Measurements from ENCODE around the gene TACR2.

TACR2 gene

DNA sequence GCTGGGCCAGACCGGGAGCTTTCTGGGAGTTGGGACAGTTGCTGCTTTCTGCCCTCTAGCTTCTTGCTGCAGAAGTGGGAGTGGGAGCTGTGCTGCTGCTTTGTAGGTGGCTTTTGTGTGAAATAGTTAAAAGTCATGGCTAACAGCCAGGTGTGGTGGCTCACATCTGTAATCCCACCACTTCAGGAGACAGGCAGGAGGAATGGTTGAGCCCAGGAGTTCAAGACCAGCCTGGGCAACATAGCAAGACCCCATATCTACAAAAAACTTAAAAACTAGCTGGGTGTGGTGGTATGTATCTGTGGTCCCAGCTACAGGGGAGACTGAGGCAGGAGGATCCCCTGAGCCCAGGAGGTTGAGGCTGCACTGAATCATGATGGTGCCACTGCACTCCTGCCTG, 13.7 kb downstream of the TACR2 start:
- DNase-seq (ENCODE audit: low spot score) = no peak

DNA sequence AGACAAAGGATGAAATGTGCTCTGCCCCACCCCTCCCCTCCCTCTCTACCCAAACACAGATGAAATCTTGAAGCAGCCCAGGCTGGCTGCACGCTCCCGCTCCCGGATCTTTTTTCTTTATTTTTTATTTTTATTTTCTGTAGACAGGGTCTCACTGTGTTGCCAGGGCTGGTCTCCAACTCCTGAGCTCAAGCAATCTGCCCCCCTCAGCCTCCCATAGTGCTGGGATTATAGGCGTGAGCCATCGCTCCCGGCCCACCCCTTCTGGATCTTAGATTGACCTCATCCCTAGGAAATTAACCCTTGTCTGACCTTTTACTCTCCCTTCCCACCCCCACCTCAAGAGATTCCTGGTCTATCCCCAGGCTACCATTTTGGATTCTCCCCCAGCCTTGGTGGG, 14.3 kb downstream of the TACR2 start:
- no peak for DNase-seq (ENCODE audit: low spot score)

DNA sequence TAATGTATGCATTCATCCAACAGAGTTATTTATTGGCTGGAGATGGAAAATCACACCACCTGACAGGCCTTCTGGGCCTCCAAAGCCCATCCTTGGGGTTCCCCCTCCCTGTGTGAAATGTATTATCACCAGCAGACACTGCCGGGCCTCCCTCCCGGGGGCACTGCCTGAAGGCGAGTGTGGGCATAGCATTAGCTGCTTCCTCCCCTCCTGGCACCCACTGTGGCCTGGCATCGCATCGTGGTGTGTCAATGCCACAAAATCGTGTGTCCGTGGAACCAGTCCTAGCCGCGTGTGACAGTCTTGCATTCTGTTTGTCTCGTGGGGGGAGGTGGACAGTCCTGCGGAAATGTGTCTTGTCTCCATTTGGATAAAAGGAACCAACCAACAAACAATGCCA, 15.3 kb downstream of the TACR2 start:
- DNase-seq (ENCODE audit: low spot score) = no peak

DNA sequence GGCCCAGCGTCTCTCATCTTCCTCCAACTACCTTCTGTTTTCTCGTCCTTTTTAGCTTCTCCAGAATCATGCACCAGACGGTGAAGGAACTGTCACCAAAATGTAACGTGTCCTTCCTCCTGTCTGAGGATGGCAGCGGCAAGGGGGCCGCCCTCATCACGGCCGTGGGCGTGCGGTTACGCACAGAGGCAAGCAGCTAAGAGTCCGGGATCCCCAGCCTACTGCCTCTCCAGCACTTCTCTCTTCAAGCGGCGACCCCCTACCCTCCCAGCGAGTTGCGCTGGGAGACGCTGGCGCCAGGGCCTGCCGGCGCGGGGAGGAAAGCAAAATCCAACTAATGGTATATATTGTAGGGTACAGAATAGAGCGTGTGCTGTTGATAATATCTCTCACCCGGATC, 15.8 kb downstream of the TACR2 start:
- DNase-seq (ENCODE audit: low spot score) = no peak

DNA sequence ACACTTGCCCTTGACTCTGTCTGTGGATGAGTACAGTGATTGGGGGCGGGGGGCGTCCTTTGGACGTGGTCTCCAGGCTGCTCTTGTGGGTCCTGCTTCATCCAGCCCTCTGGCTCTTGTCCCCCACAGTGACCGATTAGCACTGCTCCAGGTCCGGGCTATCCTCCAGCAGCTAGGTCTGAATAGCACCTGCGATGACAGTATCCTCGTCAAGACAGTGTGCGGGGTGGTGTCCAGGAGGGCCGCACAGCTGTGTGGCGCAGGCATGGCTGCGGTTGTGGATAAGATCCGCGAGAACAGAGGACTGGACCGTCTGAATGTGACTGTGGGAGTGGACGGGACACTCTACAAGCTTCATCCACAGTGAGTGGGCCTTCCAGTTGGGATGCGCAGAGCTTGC, 18.3 kb downstream of the TACR2 start:
- no peak for DNase-seq (ENCODE audit: low spot score)

DNA sequence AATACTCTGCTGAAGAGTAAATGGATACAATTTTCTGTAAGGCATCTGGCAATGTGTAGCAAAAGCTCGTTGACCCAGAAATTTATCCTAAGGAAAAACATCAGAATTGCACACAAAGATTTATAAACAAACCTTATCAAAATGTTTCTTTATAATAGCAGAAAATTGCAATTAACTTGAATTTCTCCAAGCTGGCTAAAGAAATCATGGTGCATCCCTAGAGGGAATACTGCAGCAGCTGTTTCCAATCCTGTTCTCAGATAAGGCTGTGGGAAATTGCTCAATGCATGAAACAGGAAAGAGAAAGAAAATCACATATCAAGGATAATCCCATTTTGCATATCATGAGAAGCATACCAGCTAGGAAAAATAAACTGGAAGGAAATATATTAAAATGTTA, 18.7 kb downstream of the TACR2 start:
- peak; percentile 62 for DNase-seq (ENCODE audit: low spot score)

DNA sequence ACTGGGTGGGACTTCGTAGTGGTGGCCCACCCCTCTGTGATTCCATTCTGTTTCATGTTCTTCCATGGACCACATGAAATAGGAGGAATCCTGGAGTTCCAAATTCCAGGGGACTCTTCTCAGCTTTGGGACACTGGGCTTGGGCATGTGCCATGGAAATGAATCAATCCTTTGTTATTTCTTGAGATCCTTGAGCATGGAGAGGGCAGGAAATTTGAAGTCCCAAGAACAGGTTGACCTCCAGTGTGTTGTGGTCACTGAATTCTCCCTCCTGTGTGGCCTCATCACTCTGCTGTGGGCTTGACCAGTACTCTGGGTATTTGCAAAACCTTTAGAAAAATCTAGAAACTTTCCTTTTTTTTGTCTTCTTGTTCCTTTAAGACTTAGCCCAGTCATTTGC, 22.7 kb downstream of the TACR2 start:
- no peak for DNase-seq (ENCODE audit: low spot score)

DNA sequence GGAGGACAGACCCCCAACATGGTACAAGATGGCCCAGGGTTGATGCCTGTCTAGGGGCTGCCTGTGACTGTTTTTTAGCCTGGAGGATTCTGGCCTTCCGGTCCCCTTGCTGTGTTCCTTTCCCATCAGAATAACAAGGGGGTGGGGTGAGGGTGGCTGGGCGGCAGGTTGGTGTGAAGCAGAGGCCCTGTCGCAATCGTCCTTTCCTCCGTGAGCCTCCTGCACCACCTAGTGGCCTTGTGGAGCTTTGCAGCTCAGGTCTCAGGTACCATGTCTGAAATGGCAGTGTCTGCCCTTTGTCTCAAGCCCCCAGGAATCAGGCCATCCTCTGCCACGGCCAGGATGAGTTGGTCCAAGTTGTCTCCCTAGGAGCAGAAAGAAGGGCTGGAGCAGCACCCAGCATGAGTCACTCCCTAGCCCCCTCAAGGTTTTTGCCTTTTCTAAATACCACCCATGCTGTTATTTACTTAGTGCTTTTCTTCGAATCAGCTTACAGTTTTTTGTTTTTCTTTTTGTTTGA, 24.2 kb downstream of the TACR2 start:
- peak; percentile 89 for DNase-seq (ENCODE audit: low spot score)

DNA sequence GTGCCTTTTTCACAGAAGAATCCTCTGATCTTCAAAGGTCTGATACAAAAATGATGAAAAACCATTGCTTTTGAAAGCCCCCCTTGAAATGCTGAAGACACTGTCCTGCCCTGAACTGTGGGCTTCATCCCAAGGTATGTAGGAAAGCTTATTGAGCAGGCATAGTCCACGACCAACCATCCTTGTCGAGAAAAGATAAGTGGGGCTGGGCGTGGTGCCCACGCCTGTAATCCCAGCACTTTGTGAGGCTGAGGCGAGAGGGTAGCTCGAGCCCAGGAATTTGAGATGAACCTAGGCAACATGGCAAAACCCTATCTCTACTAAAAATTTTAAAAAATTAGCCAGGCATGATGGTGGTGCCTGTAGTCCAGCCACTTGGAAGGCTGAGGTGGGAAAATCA, 25.6 kb downstream of the TACR2 start:
- DNase-seq (ENCODE audit: low spot score) = no peak

DNA sequence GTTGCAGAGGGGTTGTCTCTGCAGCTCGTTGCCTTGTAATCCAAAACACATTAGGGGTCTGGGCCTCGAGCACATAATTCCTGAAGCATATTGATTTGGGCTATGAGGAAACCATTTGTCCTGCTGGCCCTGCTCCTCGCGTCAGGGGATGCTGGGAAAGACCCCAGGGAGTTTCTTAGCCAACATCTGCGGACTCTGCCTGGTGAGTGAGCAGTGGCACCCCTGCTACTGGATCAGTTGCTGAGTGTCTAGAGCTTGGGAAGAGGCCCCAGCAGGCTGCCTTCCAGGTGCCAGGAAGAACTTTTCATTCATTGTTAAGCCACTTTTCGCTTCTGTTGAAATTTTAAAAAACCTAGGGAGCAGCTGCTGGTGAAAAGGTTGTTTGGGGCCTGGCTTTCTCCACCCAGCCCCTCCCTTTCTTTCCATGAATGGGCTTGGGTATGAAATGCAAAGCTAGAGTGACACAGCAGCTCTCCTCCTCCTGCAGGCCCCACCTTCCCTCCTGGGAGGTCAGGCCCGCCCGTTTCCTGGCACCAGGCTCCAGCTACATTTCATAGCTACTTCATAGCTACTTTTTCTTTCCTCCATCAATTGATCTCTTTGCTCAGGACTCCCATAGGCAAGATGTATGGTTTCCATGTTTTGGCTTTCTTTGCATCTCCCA, 26.8 kb downstream of the TACR2 start:
- DNase-seq (ENCODE audit: low spot score) = peak; percentile 48

DNA sequence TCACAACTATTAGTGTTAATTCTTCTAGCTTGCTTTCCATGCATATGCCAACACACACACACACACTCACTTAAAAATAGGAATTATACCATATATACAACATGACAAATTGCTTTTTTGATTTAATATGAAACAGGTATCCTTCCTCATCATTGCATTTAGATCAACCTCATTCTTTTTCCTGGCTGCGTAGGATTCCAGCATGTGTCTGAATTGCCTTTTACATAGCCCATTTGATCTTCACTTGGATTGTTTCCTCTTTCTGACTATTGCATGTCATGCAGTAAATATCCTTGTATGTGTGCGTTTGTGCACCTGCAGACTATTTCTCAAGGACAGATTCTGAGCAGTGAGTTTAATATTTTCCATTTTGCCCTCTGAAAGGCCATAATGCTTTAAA, 28.2 kb downstream of the TACR2 start:
- no peak for DNase-seq (ENCODE audit: low spot score)

DNA sequence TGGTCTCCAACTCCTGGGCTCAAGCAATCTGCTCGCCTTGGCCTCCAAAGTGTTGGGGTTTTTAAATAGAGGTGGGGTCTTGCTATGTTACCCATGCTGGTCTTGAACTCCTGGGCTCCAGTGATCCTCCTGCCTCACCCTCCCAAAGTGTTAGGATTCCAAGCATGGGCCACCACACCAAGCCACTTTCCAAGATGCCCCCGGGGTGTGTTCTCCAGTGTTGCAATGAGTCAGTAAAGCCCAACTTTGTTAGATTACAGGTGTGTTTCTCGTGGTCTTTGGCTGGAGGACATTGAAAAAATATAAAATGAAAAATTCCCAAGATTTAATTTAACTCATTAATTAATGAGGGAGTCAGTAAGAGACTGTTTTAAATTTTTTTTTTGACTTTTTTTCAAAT, 29.2 kb downstream of the TACR2 start:
- no peak for DNase-seq (ENCODE audit: low spot score)

DNA sequence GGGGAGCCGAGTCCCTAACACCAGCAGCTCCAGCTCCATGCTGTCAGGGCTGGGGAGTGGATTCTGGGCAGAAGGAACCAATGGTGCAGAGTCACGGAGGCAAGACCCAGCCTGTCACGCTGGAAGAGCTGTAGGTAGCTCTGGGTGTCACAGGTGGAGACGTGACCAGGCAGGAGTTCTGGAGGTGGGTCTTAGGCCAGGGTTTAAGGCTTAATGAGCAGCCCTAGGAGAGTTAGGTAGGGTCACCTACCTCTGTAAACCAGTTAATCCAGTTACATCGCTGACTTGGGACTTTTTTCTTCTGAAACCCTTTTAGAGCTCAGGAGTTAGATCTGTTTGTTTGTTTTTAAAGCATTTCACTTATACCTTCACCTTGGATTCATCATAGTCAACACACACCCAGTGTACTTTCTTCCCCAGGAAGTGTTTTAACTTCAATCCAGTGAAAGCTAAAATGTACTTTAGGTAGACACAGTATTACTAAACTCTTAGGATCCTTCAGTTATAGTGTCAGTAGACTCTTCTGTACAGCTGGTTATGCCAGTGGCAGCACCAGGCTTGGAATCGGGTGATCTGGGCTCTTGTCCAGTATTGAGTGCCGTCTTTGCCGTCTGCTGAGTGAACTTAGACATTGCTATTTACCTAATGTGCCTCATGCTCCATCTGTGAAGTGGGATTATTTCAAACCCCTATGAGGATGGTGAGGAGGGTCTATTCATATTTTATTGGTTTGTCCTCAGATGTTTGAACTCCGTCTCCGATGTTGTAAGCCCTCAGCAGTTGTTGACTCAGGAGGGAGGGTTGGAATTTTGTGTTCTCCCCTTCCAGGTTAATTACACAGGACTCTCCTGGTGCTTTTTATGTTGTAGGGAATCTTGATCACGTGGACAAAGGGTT, 31.0 kb downstream of the TACR2 start:
- no peak for DNase-seq (ENCODE audit: low spot score)

DNA sequence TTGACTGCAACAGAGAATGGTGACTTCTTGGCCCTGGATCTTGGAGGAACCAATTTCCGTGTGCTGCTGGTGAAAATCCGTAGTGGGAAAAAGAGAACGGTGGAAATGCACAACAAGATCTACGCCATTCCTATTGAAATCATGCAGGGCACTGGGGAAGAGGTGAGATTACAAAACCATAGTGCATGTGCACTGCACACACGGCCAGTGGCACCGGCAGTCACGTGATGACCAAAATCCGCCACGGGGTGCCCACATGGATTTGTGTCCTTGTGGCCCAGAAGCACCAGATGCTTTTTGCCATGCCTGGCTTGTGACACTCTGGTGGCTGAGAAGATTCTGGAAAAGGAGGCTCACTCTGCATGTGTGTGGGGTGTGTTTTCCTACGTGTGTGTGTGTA, 32.4 kb downstream of the TACR2 start:
- no peak for DNase-seq (ENCODE audit: low spot score)

DNA sequence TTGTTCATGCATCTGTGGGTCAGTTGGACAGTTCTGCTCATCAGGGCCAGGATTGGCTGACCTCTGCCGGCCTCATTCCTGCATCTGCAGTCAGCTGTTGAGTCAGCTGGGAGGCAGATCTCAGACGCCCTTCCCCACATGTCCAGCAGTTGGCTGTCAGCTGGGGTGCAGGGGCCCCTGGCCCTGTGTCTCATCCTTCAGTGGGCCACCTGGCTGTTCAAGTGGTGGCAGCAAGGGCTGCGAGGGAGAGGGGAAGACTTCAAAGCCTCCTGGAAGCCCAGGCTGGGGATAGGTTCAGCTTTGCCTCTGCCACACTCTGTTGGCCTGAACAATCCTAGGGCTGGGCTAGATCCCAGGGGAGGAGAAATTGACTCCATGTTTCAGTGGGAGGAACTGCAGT, 33.2 kb downstream of the TACR2 start:
- DNase-seq (ENCODE audit: low spot score) = peak; percentile 87

DNA sequence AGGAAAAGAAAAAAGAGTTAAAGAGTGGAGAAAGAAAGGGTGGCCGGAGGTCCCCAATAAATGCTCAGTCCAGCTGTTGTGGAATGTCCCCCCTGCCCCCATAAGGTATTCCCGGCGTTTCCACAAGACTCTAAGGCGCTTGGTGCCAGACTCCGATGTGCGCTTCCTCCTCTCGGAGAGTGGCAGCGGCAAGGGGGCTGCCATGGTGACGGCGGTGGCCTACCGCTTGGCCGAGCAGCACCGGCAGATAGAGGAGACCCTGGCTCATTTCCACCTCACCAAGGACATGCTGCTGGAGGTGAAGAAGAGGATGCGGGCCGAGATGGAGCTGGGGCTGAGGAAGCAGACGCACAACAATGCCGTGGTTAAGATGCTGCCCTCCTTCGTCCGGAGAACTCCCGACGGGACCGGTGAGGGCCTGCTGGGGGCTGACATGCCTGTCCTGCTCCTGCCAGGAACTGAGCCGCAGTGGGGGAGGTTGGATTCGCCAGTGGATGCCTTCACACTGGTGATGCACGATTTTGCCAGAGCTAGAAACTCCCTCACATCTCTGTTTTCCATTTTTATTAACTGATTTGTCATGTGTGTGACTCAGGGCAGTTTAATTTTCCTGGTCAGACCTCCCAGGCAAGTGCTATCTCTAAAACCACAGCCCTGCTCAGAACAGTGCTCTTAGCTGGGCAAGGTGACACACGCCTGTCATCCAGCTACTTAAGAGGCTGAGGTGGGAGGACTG, 34.2 kb downstream of the TACR2 start:
- peak; percentile 81 for DNase-seq (ENCODE audit: low spot score)

DNA sequence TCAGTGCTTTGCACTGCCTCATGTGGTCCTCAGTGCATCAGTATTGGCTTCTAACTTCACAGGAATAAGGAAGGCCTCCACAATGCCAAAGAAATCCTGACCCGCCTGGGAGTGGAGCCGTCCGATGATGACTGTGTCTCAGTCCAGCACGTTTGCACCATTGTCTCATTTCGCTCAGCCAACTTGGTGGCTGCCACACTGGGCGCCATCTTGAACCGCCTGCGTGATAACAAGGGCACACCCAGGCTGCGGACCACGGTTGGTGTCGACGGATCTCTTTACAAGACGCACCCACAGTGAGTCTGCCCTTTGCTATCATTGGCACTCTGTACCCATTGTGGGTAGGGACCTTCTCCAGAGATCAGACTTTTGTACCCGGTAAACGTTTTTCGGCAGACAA, 36.9 kb downstream of the TACR2 start:
- DNase-seq (ENCODE audit: low spot score) = no peak

DNA sequence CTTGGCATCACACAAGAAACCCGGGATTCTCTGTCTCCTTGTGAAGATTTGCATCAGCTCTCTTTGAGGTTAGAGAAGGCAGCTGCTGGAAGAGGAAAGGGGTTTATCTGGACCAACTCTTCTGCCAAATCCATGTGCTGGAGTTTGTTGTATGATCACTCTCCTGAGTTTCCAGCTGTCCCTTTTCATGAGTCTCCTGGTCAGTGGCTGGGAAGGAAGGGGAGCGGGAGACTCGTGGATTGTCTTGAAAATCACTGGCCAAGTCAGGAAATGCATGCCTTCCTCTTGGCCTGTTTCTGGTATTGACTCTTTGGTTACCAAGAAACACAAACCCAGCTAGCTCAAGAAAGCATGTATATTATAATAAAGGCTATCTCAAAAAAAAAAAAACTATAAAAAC, 38.8 kb downstream of the TACR2 start:
- no peak for DNase-seq (ENCODE audit: low spot score)

DNA sequence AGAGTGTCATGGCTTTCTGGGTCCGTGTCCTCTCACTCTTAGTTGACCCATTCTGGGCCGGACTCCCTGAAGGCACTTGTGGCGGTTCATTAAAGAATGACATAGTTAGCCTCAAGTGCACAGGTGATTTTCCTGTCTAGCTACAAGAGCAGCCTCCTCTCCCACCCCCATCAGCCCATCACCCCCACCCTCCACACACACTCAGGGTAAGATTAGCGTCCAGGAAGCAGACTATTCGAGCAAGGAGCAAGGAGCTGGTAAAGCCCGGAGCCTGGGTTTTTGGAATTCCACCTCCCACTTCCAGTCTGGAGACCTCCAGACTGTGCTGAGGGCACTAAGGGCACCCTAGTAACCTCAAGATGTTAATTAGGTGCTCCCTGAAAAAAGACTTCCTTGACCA, 39.5 kb downstream of the TACR2 start:
- DNase-seq (ENCODE audit: low spot score) = no peak

DNA sequence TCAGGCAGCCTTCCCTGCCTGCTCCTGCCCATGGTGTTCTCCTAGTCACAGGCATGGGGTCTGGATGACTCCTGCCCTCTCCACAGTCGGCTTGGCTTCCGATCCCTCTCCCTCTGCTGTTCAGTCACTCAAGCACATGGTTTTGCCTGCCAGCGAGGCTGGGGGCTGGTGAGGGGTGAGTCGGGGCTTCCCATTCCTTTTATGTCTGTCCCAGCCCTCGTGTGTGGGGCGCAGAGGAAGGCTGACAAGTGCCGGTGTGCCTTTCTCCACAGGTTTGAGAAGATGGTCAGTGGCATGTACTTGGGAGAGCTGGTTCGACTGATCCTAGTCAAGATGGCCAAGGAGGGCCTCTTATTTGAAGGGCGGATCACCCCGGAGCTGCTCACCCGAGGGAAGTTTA, 40.1 kb downstream of the TACR2 start:
- DNase-seq (ENCODE audit: low spot score) = no peak

DNA sequence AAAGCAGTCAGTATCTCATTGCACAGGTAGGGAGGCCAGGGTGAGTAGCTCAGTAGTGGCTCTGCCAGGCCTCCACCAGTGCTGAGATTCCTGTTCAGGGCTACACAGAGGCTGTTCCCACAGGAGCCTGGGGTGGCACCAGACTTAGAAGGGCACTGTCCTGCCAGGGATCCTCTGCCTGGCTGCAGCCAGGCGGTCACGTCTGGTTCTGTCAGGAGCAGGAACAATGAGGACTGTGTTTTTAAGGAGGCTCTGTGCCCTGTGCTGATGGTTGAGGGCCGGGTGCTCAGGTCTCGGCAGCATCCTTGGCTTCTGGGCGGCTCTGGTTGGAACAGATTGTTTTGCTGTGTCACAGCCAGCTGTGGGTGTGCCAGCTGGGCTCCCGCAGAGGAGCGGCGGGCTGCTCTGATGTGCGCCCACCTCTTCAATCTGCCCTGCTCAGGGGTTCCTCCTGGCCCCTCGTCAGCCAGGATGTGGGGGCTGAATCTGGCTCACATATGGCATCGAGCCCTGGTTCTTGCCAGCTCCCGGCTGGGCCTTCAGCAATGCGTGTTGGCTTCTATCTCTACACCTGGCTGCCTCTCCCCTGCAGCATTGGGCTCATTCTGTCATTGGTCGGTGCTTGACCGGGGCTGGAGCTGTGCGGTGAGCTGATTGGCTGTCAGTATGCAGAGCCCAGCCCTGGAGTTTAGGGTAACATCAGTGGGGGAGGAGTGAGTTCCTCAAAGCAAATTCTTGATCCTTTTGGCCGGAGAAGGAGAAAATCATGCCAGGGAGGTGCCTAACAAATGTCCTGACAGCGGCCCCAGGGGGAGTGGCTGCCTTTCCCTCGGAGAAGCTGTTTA, 41.2 kb downstream of the TACR2 start:
- peak; percentile 63 for DNase-seq (ENCODE audit: low spot score)

DNA sequence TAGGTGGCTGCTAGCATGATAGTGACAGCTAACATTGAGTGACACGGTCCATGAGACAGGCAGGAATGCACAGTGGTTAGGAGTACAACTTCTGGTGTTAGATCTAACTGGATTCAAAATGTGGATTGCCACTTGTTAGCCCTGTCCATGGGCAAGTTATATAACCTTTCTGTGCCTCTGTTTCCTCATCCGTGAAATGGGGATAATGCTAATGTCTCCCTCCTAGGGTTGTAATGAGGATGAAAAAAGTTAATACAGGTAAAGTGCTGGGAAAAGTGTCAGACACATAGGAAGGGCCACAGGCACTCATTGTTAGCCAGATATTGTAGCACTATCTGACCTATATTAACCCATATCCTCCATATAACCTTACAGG, 41.8 kb downstream of the TACR2 start:
- DNase-seq (ENCODE audit: low spot score) = no peak

Data from GM03348 (cell line).